Ovary (tissue), 3 donors: ENCODE results near the gene IL27RA.

ENCODE experiments used
- CTCF ChIP-seq, 3 donors: fragments of 450-650 bp in 2 of 3; fragments of 200-600 bp in 1 of 3; IDR thresholded peaks; one replicate each; pipeline versions ENCODE4 v1.5.1 to v1.8.0; 2016 to 2022; ENCODE audit warnings: antibody characterized with exemption in 3 of 3, mild to moderate bottlenecking in 1 of 3
- EP300 ChIP-seq: sonication (generic); formaldehyde crosslinking; IDR thresholded peaks from one replicate; pipeline ENCODE4 v1.6.1; 2017; ENCODE audit warnings: antibody characterized with exemption
- donor health status: DM: no; HTN: no; CAD: no.

- TF ChIP-seq EP300 (no peak), CTCF (IDR thresholded peaks at IDR 0.05) (no peak)
Measured at GRCh38 chr19:14058182-14059092, 26.9 kb downstream of the IL27RA start.
